Mesenchymal stem cell (in vitro differentiated cells and primary cell): ENCODE data around the gene ESR1.
"Not testable (repeated sequence)": the region's sequence is repeated elsewhere in the genome, so short reads cannot be mapped to it uniquely, and the experiment has no call there.

ENCODE experiments used
- DNase-seq: peaks from one replicate; pipeline ENCODE4 v3.0.0-alpha.2; 2013
- H2AFZ ChIP-seq: one replicate; pipeline ENCODE4 v1.6.1; 2013; ENCODE audit warnings: low read depth, mild to moderate bottlenecking, control low read depth, inconsistent platforms, low read length, moderate library complexity
- H2AK5ac ChIP-seq: 2 replicates; pipeline ENCODE4 v1.6.1; 2013; ENCODE audit warnings: low read length, moderate library complexity, mild to moderate bottlenecking, inconsistent platforms; ENCODE audit not compliant: severe bottlenecking
- H2BK120ac ChIP-seq: one replicate; pipeline ENCODE4 v1.6.1; 2013; ENCODE audit warnings: low read depth, mild to moderate bottlenecking, inconsistent platforms, low read length, moderate library complexity
- H2BK12ac ChIP-seq, 2 experiments: one replicate each; pipeline ENCODE4 v1.6.1; 2013; ENCODE audit warnings: inconsistent platforms in 2 of 2, low read length in 2 of 2, mild to moderate bottlenecking in 2 of 2, moderate library complexity in 2 of 2, control low read depth in 1 of 2
- H2BK15ac ChIP-seq: one replicate; pipeline ENCODE4 v1.6.1; 2013; ENCODE audit warnings: mild to moderate bottlenecking, low read depth, inconsistent platforms; ENCODE audit not compliant: poor library complexity, severe bottlenecking
- H2BK5ac ChIP-seq: 2 replicates; pipeline ENCODE4 v1.6.1; 2013; ENCODE audit warnings: low read depth, mild to moderate bottlenecking, low read length, control low read depth, inconsistent platforms; ENCODE audit not compliant: poor library complexity, severe bottlenecking
- H3K14ac ChIP-seq, 2 experiments: one replicate each; pipeline ENCODE4 v1.6.1; 2013; ENCODE audit warnings: inconsistent platforms in 2 of 2, low read length in 2 of 2, control low read depth in 1 of 2, mild to moderate bottlenecking in 1 of 2, moderate library complexity in 1 of 2
- H3K18ac ChIP-seq, 2 experiments: one replicate each; pipeline ENCODE4 v1.6.1; 2013; ENCODE audit warnings: inconsistent platforms in 2 of 2, low read length in 2 of 2, control low read depth in 1 of 2, low read depth in 1 of 2, mild to moderate bottlenecking in 1 of 2
- H3K23ac ChIP-seq, 2 experiments: one replicate each; pipeline ENCODE4 v1.6.1; 2013; ENCODE audit warnings: inconsistent platforms in 2 of 2, low read length in 2 of 2, mild to moderate bottlenecking in 2 of 2, moderate library complexity in 2 of 2, control low read depth in 1 of 2
- H3K27ac ChIP-seq: 2 replicates; pipeline ENCODE4 v1.5.1; 2013; ENCODE audit warnings: mild to moderate bottlenecking, moderate library complexity, low read length, control low read depth, inconsistent platforms; ENCODE audit not compliant: poor library complexity, severe bottlenecking
- H3K27me3 ChIP-seq, 2 experiments: 2 replicates each; pipeline versions ENCODE4 v1.6.1 to v1.7.0; 2013; ENCODE audit warnings: low read length in 2 of 2, mild to moderate bottlenecking in 2 of 2, moderate library complexity in 2 of 2, control low read depth in 1 of 2, inconsistent platforms in 1 of 2; ENCODE audit not compliant: control insufficient read depth in 1 of 2, insufficient read depth in 1 of 2
- H3K36me3 ChIP-seq, 2 experiments: 2 replicates each; pipeline versions ENCODE4 v1.6.1 to v1.7.0; 2013; ENCODE audit warnings: low read length in 2 of 2, control low read depth in 1 of 2, inconsistent platforms in 1 of 2, low read depth in 1 of 2, mild to moderate bottlenecking in 1 of 2; ENCODE audit not compliant: insufficient read depth in 2 of 2, control insufficient read depth in 1 of 2
- H3K4ac ChIP-seq, 2 experiments: one replicate each; pipeline ENCODE4 v1.6.1; 2013; ENCODE audit warnings: inconsistent platforms in 2 of 2, low read length in 2 of 2, mild to moderate bottlenecking in 2 of 2, moderate library complexity in 2 of 2, control low read depth in 1 of 2, low read depth in 1 of 2
- H3K4me1 ChIP-seq: 2 replicates; pipeline ENCODE4 v1.6.1; 2013; ENCODE audit warnings: low read depth, low read length, control low read depth; ENCODE audit not compliant: control insufficient read depth, insufficient read depth
- H3K4me2 ChIP-seq: 2 replicates; pipeline ENCODE4 v1.6.1; 2013; ENCODE audit warnings: low read length, mild to moderate bottlenecking, inconsistent platforms; ENCODE audit not compliant: poor library complexity, severe bottlenecking
- H3K4me3 ChIP-seq, 2 experiments: 2 replicates each; pipeline versions ENCODE4 v1.5.1 to v1.7.0; 2013; ENCODE audit warnings: low read length in 2 of 2, mild to moderate bottlenecking in 2 of 2, control low read depth in 1 of 2, low read depth in 1 of 2; ENCODE audit not compliant: insufficient read depth in 1 of 2
- H3K79me1 ChIP-seq: replicated peaks from 2 replicates; pipeline ENCODE4 v1.6.1; 2013; ENCODE audit warnings: mild to moderate bottlenecking, control low read depth, low read length, inconsistent platforms; ENCODE audit not compliant: poor library complexity, severe bottlenecking
- H3K9ac ChIP-seq: 2 replicates; pipeline ENCODE4 v1.7.0; 2013; ENCODE audit warnings: mild to moderate bottlenecking, low read length, moderate library complexity
- H3K9me3 ChIP-seq: 2 replicates; pipeline ENCODE4 v1.7.0; 2013; ENCODE audit warnings: mild to moderate bottlenecking, low read length; ENCODE audit not compliant: control insufficient read depth
- H4K8ac ChIP-seq: one replicate; pipeline ENCODE4 v1.6.1; 2013; ENCODE audit warnings: inconsistent platforms, mild to moderate bottlenecking, low read length, moderate library complexity
- H4K91ac ChIP-seq: one replicate; pipeline ENCODE4 v1.6.1; 2013; ENCODE audit warnings: mild to moderate bottlenecking, low read length, inconsistent platforms
- WGBS: methylation state at CpG from one replicate; pipeline ENCODE4 v1.1.7; 2013; ENCODE audit warnings: mixed read lengths; 5-methylcytosine and 5-hydroxymethylcytosine counted together

ESR1 gene

DNA sequence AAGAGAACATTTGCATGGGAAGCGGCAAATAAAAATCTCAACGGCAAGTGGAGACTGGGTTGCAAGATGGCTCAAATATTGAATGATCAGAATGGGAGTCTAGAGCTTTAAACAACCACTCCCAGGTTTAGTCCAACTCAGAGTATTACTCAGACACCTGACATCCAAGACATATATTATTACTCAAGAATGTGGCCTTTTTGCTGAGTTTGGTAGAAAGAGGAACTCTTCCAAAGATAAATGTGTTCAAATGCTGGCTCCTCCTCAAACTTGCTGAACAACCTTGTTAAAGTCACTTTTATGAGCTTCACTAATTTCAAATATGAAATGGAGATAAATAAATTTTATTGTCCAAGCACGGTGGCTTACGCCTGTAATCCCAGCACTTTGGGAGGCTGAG is 77.8 kb downstream of the ESR1 start:
- no peak overlapping the region for H2BK15ac ChIP-seq
- H3K27me3 ChIP-seq: no peaks in the 10 kb centered on the region
- H2BK5ac ChIP-seq: no peak overlapping the region
- no peak overlapping the region for H4K91ac ChIP-seq
- H3K79me1 ChIP-seq: no peaks in the 10 kb centered on the region
- no peak overlapping the region for H2BK12ac ChIP-seq
- no peak overlapping the region for H3K14ac ChIP-seq
- peaks cover 9% of the 10 kb centered on the region for H3K9me3 ChIP-seq
- no peak overlapping the region for H2AK5ac ChIP-seq
- H3K4me3 ChIP-seq: no peak overlapping the region
- H3K4ac ChIP-seq: no peak overlapping the region
- DNase-seq: no peak
- no peak overlapping the region for H2AFZ ChIP-seq
- no peak overlapping the region for H3K4me2 ChIP-seq
- H4K8ac ChIP-seq: no peak overlapping the region
- H3K36me3 ChIP-seq: no peaks in the 10 kb centered on the region
- no peak overlapping the region for H2BK120ac ChIP-seq
- H3K23ac ChIP-seq: no peak overlapping the region
- no peak overlapping the region for H3K27ac ChIP-seq
- H3K4me1 ChIP-seq: no peaks in the 10 kb centered on the region
- H3K18ac ChIP-seq: no peak overlapping the region
- 95% methylated on average over 4 of the region's 4 CpGs for WGBS
- no peak overlapping the region for H3K9ac ChIP-seq

DNA sequence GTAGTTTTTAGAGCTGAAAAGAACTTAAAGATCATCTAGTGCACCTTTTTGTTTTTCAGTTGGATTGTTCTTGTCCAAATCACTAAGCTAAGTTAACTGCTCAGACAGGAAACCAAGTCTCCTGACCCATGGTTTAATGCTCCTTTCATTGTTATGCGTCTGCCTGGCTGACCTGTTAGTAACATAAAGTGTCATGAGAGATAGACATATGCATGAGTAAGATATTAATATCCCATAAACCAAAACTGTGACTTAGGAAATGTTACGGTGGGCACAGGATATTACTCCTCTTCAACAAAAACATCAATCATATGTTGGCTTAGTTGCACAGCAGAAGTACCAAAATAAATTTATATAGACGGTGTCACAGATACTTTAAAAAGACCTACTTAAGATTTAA is 84.0 kb downstream of the ESR1 start:
- no peak overlapping the region for H4K8ac ChIP-seq
- no peaks in the 10 kb centered on the region for H3K79me1 ChIP-seq
- H3K4me3 ChIP-seq: no peak overlapping the region
- H3K9me3 ChIP-seq: peaks cover 15% of the 10 kb centered on the region
- H3K27me3 ChIP-seq: no peaks in the 10 kb centered on the region
- 100% methylated on average over 1 of the region's 3 CpGs for WGBS
- no peak overlapping the region for H2AK5ac ChIP-seq
- no peak overlapping the region for H2AFZ ChIP-seq
- no peak overlapping the region for H3K27ac ChIP-seq
- no peak overlapping the region for H2BK12ac ChIP-seq
- no peak overlapping the region for H2BK120ac ChIP-seq
- no peak overlapping the region for H3K4ac ChIP-seq
- no peak overlapping the region for H3K23ac ChIP-seq
- no peaks in the 10 kb centered on the region for H3K36me3 ChIP-seq
- H2BK5ac ChIP-seq: no peak overlapping the region
- H3K4me1 ChIP-seq: no peaks in the 10 kb centered on the region
- H3K14ac ChIP-seq: no peak overlapping the region
- no peak overlapping the region for H3K9ac ChIP-seq
- no peak overlapping the region for H2BK15ac ChIP-seq
- no peak overlapping the region for H3K4me2 ChIP-seq
- H3K18ac ChIP-seq: no peak overlapping the region
- H4K91ac ChIP-seq: no peak overlapping the region
- no peak for DNase-seq

DNA sequence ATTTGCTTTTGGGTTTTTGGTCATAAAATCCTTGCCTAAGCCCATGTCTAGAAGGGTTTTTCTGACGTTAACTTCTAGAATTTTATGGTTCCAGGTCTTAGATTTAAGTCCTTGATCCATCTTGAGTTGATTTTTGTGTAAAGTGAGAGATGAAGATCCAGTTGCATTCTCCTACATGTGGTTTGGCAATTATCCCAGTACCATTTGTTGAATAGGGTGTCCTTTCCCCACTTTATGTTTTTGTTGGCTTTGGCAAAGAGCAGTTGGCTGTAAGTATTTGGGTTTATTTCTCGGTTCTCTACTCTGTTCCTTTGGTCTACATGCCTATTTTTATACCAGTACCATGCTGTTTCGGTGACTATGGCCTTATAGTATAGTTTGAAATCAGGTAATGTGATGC is 86.9 kb downstream of the ESR1 start:
- not testable (repeated sequence) for H3K4ac ChIP-seq, H2BK120ac ChIP-seq, H3K4me3 ChIP-seq, H2AFZ ChIP-seq, H3K4me2 ChIP-seq, H2BK15ac ChIP-seq, H3K18ac ChIP-seq, H3K9ac ChIP-seq, H3K14ac ChIP-seq, H2BK5ac ChIP-seq, H3K27me3 ChIP-seq, H3K27ac ChIP-seq, H3K36me3 ChIP-seq, DNase-seq, H3K23ac ChIP-seq, H4K8ac ChIP-seq, H3K4me1 ChIP-seq, H4K91ac ChIP-seq, H2BK12ac ChIP-seq, H3K79me1 ChIP-seq, H2AK5ac ChIP-seq
- 33% methylated on average over 3 of the region's 3 CpGs for WGBS
- peaks cover 18% of the 10 kb centered on the region for H3K9me3 ChIP-seq

DNA sequence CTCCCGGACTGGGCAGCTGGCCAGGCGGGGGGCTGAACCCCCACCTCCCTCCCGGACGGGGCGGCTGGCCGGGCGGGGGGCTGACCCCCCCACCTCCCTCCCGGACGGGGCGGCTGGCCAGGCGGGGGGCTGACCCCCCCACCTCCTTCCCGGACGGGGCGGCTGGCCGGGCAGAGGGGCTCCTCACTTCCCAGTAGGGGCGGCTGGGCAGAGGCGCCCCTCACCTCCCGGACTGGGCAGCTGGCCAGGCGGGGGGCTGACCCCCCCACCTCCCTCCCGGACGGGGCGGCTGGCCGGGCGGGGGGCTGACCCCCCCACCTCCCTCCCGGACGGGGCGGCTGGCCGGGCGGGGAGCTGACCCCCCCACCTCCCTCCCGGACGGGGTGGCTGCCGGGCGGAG is 91.7 kb downstream of the ESR1 start:
- not testable (repeated sequence) for H3K4me2 ChIP-seq, H3K9ac ChIP-seq, H2AFZ ChIP-seq, H3K4me1 ChIP-seq, H3K36me3 ChIP-seq, H2BK15ac ChIP-seq, H2BK12ac ChIP-seq, DNase-seq, H4K8ac ChIP-seq, H3K79me1 ChIP-seq, H3K23ac ChIP-seq, H3K18ac ChIP-seq, H4K91ac ChIP-seq, H3K14ac ChIP-seq, H2BK5ac ChIP-seq, H3K27me3 ChIP-seq, H3K4ac ChIP-seq, H2BK120ac ChIP-seq, H2AK5ac ChIP-seq, H3K4me3 ChIP-seq, H3K27ac ChIP-seq
- no CpG with 5 or more reads among the region's 33 CpGs for WGBS
- peaks cover 18% of the 10 kb centered on the region for H3K9me3 ChIP-seq
